GM12864 (cell line): ENCODE data around the gene HOXB9.

Experiments
- DNase-seq: peaks from one replicate; pipeline ENCODE4 v3.0.0-alpha.2; 2011; ENCODE audit warnings: low read depth
- H3K4me3 ChIP-seq: 2 replicates; pipeline ENCODE4 v1.5.1; 2011; ENCODE audit warnings: mild to moderate bottlenecking, low read depth, low read length, control low read depth
- CTCF ChIP-seq: IDR thresholded peaks from 2 replicates; pipeline ENCODE4 v1.5.1; 2011; ENCODE audit warnings: low read depth, mild to moderate bottlenecking, moderate library complexity, low read length, control low read depth, inconsistent platforms; ENCODE audit errors: missing control alignments

The HOXB9 gene

GRCh38 chr17:48631693-48632578 lies 5.8 kb upstream of the HOXB9 start:
- no peak for TF ChIP-seq CTCF
- H3K4me3 ChIP-seq, result no peak overlapping the region
- DNase-seq, result no peak

- H3K4me3 ChIP-seq, result no peak overlapping the region
- TF ChIP-seq CTCF, result no peak
- no peak for DNase-seq
These were observed 5.0 kb upstream of the HOXB9 start for GRCh38 chr17:48630925-48631692.

GRCh38 chr17:48630009-48630924 lies 4.1 kb upstream of the HOXB9 start:
- no peak for DNase-seq
- H3K4me3 ChIP-seq, result no peak overlapping the region
- no peak for TF ChIP-seq CTCF

- H3K4me3 ChIP-seq, result no peak overlapping the region
- TF ChIP-seq CTCF, result no peak
These were observed 3.2 kb upstream of the HOXB9 start for GRCh38 chr17:48629411-48629759.

GRCh38 chr17:48628649-48629410 lies 2.7 kb upstream of the HOXB9 start:
- H3K4me3 ChIP-seq, result no peak overlapping the region
- TF ChIP-seq CTCF, result no peak
- DNase-seq, result no peak

More at GRCh38 chr17:48629411-48629759, 3.2 kb upstream of the HOXB9 start:
- no peak for DNase-seq
